Neural cell (in vitro differentiated cells): ENCODE results near the gene SRC. TPM values are rescaled to one million over a fixed set of nuclear protein-coding genes. Genes with fewer than 3 reads are reported as not detected.

Experiments used
- H2AFZ ChIP-seq: fragments of 200-600, 300-800 bp; sonication (generic), shearing (Covaris generic); 2 replicates; pipeline ENCODE4 v1.6.0; 2014; ENCODE audit warnings: low read depth, mild to moderate bottlenecking, antibody characterized with exemption, low read length, moderate library complexity
- H3F3A ChIP-seq: fragments of 200-600 bp; shearing (Covaris generic); 2 replicates; pipeline ENCODE4 v1.6.1; 2016; ENCODE audit warnings: mild to moderate bottlenecking, moderate library complexity, mixed read lengths, antibody characterized with exemption, low read length; ENCODE audit not compliant: insufficient read depth, poor library complexity, severe bottlenecking
- H3K27ac ChIP-seq: fragments of 200-600, 300-800 bp; sonication (generic), shearing (Covaris generic); 2 replicates; pipeline ENCODE4 v1.5.1; 2014; ENCODE audit warnings: mild to moderate bottlenecking, low read length, moderate library complexity
- H3K27me3 ChIP-seq: fragments of 300-800, 200-600 bp; sonication (generic), shearing (Covaris generic); 2 replicates; pipeline ENCODE4 v1.6.0; 2014; ENCODE audit warnings: mild to moderate bottlenecking, low read depth, low read length, moderate library complexity; ENCODE audit not compliant: insufficient read depth
- H3K36me3 ChIP-seq: fragments of 300-800, 200-600 bp; sonication (generic), shearing (Covaris generic); 2 replicates; pipeline ENCODE4 v1.5.1; 2014; ENCODE audit warnings: mild to moderate bottlenecking, antibody characterized with exemption, low read length, moderate library complexity; ENCODE audit not compliant: insufficient read depth
- H3K4me2 ChIP-seq: fragments of 300-800, 200-600 bp; sonication (generic), shearing (Covaris generic); 2 replicates; pipeline ENCODE4 v1.6.0; 2014; ENCODE audit warnings: mild to moderate bottlenecking, low read length
- H3K4me3 ChIP-seq: fragments of 300-800, 200-600 bp; sonication (generic), shearing (Covaris generic); 2 replicates; pipeline ENCODE4 v1.5.1; 2014; ENCODE audit warnings: mild to moderate bottlenecking, low read length, moderate library complexity
- H3K79me2 ChIP-seq: fragments of 200-600 bp; shearing (Covaris generic); replicated peaks from 2 replicates; pipeline ENCODE4 v1.6.0; 2014; ENCODE audit warnings: mild to moderate bottlenecking, low read length, moderate library complexity; ENCODE audit not compliant: insufficient read depth
- H3K9ac ChIP-seq: fragments of 300-800, 200-600 bp; sonication (generic), shearing (Covaris generic); 2 replicates; pipeline ENCODE4 v1.6.1; 2016; ENCODE audit warnings: mild to moderate bottlenecking, low read length, mixed read lengths
- H3K9me2 ChIP-seq: fragments of 200-600 bp; shearing (Covaris generic); 2 replicates; pipeline ENCODE4 v1.6.1; 2016; ENCODE audit warnings: mild to moderate bottlenecking, low read length, mixed read lengths; ENCODE audit not compliant: insufficient read depth
- H3K9me3 ChIP-seq: fragments of 200-600, 300-800 bp; sonication (generic), shearing (Covaris generic); 2 replicates; pipeline ENCODE4 v1.6.1; 2016; ENCODE audit warnings: mild to moderate bottlenecking, mixed run types, low read length, moderate library complexity, mixed read lengths
- H4K20me1 ChIP-seq: fragments of 200-600 bp; shearing (Covaris generic); 2 replicates; pipeline ENCODE4 v1.6.1; 2016; ENCODE audit warnings: mild to moderate bottlenecking, mixed run types; ENCODE audit not compliant: insufficient read depth
- EZH2 ChIP-seq: fragments of 200-600, 300-800 bp; shearing (Covaris generic), sonication (generic); IDR thresholded peaks from 2 replicates; pipeline ENCODE4 v1.6.1; 2014; ENCODE audit warnings: antibody characterized with exemption, low read length, borderline replicate concordance, mild to moderate bottlenecking; ENCODE audit not compliant: insufficient read depth, poor library complexity, severe bottlenecking
- MXI1 ChIP-seq: fragments of 450-650 bp; conservative IDR thresholded peaks from 2 replicates; pipeline ENCODE4 v1.6.1; 2014; ENCODE audit warnings: antibody characterized with exemption, mild to moderate bottlenecking; ENCODE audit not compliant: poor library complexity, severe bottlenecking
- POLR2AphosphoS5 ChIP-seq: IDR thresholded peaks from 2 replicates; pipeline ENCODE4 v1.6.1; 2012
- RAD21 ChIP-seq: fragments of 450-650 bp; conservative IDR thresholded peaks from 2 replicates; pipeline ENCODE4 v1.6.1; 2014; ENCODE audit warnings: antibody characterized with exemption, mild to moderate bottlenecking, moderate library complexity
- SMC3 ChIP-seq: fragments of 450-650 bp; conservative IDR thresholded peaks from 2 replicates; pipeline ENCODE4 v1.6.1; 2014; ENCODE audit warnings: antibody characterized with exemption, mild to moderate bottlenecking, moderate library complexity; ENCODE audit not compliant: poor library complexity
- TAF1 ChIP-seq: IDR thresholded peaks from 2 replicates; pipeline ENCODE4 v1.6.1; 2012; ENCODE audit warnings: low read depth
- polyA plus RNA-seq: library from polyadenylated mRNA; depleted of rRNA; stranded (reverse); fragments of >200 nt; gene quantifications from 2 replicates; pipeline ENCODE4 v1.2.3, GENCODE V29; 2014
- TF ChIP-seq, protein P1 (sequence below): fragments of 450-650 bp; IDR thresholded peaks from 2 replicates; pipeline ENCODE4 v1.5.1; 2014; ENCODE audit warnings: antibody characterized with exemption, mild to moderate bottlenecking, moderate library complexity; ENCODE audit not compliant: poor library complexity, severe bottlenecking
- TF ChIP-seq, protein P2 (sequence below): IDR thresholded peaks from 2 replicates; pipeline ENCODE4 v1.6.1; 2012; ENCODE audit warnings: borderline replicate concordance

Gene SRC
- polyA plus RNA-seq, 1 donor from 2014 or later: 39.0 TPM

DNA sequence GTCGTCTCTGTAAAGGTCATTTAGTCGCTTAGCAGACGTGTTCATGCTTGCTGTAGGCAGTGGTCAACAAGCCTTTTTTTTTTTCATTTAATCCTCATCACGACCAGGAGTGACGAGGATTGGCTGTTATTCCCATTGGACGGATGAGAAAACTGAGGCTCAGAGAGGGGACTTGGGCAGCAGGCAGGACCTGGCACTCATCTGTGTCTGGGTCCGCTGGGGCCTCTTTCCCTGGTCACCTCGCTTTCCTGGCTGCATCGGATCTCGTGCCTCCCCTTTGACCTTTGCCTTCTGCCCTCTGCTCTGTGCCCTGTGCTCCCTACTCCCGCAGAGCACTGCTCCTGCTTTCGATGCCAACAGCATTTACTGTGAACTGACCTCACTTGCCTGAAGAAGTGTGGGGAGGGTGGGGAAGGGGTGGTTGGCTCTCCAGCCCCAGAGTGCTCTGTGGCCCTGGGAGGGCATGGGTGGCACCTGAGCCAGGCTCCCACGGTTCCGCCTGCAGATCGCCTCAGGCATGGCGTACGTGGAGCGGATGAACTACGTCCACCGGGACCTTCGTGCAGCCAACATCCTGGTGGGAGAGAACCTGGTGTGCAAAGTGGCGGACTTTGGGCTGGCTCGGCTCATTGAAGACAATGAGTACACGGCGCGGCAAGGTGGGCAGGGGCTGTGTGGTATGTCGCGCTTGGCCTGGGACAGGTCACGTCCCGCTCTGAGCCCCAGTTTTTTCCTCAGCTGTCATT, 56.2 kb downstream of the SRC start:
- no peak overlapping the region for H3K27ac ChIP-seq
- no peaks in the 10 kb centered on the region for H4K20me1 ChIP-seq
- no peaks in the 10 kb centered on the region for H3K27me3 ChIP-seq
- TF ChIP-seq, protein P1, sequence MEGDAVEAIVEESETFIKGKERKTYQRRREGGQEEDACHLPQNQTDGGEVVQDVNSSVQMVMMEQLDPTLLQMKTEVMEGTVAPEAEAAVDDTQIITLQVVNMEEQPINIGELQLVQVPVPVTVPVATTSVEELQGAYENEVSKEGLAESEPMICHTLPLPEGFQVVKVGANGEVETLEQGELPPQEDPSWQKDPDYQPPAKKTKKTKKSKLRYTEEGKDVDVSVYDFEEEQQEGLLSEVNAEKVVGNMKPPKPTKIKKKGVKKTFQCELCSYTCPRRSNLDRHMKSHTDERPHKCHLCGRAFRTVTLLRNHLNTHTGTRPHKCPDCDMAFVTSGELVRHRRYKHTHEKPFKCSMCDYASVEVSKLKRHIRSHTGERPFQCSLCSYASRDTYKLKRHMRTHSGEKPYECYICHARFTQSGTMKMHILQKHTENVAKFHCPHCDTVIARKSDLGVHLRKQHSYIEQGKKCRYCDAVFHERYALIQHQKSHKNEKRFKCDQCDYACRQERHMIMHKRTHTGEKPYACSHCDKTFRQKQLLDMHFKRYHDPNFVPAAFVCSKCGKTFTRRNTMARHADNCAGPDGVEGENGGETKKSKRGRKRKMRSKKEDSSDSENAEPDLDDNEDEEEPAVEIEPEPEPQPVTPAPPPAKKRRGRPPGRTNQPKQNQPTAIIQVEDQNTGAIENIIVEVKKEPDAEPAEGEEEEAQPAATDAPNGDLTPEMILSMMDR: no peak
- TF ChIP-seq EZH2 (no peak), RAD21 (no peak), TAF1 (no peak), MXI1 (no peak), POLR2AphosphoS5 (no peak), SMC3 (no peak)
- TF ChIP-seq, protein P2, sequence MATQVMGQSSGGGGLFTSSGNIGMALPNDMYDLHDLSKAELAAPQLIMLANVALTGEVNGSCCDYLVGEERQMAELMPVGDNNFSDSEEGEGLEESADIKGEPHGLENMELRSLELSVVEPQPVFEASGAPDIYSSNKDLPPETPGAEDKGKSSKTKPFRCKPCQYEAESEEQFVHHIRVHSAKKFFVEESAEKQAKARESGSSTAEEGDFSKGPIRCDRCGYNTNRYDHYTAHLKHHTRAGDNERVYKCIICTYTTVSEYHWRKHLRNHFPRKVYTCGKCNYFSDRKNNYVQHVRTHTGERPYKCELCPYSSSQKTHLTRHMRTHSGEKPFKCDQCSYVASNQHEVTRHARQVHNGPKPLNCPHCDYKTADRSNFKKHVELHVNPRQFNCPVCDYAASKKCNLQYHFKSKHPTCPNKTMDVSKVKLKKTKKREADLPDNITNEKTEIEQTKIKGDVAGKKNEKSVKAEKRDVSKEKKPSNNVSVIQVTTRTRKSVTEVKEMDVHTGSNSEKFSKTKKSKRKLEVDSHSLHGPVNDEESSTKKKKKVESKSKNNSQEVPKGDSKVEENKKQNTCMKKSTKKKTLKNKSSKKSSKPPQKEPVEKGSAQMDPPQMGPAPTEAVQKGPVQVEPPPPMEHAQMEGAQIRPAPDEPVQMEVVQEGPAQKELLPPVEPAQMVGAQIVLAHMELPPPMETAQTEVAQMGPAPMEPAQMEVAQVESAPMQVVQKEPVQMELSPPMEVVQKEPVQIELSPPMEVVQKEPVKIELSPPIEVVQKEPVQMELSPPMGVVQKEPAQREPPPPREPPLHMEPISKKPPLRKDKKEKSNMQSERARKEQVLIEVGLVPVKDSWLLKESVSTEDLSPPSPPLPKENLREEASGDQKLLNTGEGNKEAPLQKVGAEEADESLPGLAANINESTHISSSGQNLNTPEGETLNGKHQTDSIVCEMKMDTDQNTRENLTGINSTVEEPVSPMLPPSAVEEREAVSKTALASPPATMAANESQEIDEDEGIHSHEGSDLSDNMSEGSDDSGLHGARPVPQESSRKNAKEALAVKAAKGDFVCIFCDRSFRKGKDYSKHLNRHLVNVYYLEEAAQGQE: no peak
- H3K4me2 ChIP-seq: no peak overlapping the region
- H3F3A ChIP-seq: no peaks in the 10 kb centered on the region
- no peaks in the 10 kb centered on the region for H3K9me3 ChIP-seq
- no peak overlapping the region for H3K9ac ChIP-seq
- no peaks in the 10 kb centered on the region for H3K9me2 ChIP-seq
- H3K36me3 ChIP-seq: peaks cover 4% of the 10 kb centered on the region
- H3K4me3 ChIP-seq: no peak overlapping the region
- H2AFZ ChIP-seq: no peak overlapping the region
- no peaks in the 10 kb centered on the region for H3K79me2 ChIP-seq

DNA sequence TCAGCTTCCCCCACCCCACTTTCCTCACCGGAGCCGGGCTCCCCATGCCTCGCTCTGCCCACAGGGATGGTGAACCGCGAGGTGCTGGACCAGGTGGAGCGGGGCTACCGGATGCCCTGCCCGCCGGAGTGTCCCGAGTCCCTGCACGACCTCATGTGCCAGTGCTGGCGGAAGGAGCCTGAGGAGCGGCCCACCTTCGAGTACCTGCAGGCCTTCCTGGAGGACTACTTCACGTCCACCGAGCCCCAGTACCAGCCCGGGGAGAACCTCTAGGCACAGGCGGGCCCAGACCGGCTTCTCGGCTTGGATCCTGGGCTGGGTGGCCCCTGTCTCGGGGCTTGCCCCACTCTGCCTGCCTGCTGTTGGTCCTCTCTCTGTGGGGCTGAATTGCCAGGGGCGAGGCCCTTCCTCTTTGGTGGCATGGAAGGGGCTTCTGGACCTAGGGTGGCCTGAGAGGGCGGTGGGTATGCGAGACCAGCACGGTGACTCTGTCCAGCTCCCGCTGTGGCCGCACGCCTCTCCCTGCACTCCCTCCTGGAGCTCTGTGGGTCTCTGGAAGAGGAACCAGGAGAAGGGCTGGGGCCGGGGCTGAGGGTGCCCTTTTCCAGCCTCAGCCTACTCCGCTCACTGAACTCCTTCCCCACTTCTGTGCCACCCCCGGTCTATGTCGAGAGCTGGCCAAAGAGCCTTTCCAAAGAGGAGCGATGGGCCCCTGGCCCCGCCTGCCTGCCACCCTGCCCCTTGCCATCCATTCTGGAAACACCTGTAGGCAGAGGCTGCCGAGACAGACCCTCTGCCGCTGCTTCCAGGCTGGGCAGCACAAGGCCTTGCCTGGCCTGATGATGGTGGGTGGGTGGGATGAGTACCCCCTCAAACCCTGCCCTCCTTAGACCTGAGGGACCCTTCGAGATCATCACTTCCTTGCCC, 57.4 kb downstream of the SRC start:
- Histone ChIP-seq H3K9ac (no peak overlapping the region), H3K9me3 (no peaks in the 10 kb centered on the region), H3F3A (no peaks in the 10 kb centered on the region), H3K79me2 (no peaks in the 10 kb centered on the region), H3K4me3 (no peak overlapping the region), H3K9me2 (no peaks in the 10 kb centered on the region), H4K20me1 (no peaks in the 10 kb centered on the region), H3K27ac (no peak overlapping the region), H3K27me3 (no peaks in the 10 kb centered on the region), H3K36me3 (peaks cover 4% of the 10 kb centered on the region), H2AFZ (no peak overlapping the region), H3K4me2 (no peak overlapping the region)
- TF ChIP-seq, protein P2: no peak
- TF ChIP-seq POLR2AphosphoS5 (no peak), EZH2 (no peak), MXI1 (no peak), SMC3 (no peak)
